GM12875 (cell line): ENCODE data around the gene EDNRA.
"Not testable (repeated sequence)": the region's sequence is repeated elsewhere in the genome, so short reads cannot be mapped to it uniquely, and the experiment has no call there.

Source experiments
- H3K4me3 ChIP-seq: one replicate; pipeline ENCODE4 v1.5.1; 2011; ENCODE audit warnings: low read depth, low read length, control low read depth
- TF ChIP-seq, protein P1 (sequence below): IDR thresholded peaks from 2 replicates; pipeline ENCODE4 v1.5.1; 2011; ENCODE audit warnings: low read depth, mild to moderate bottlenecking, control low read depth, inconsistent platforms, low read length, moderate library complexity, borderline replicate concordance; ENCODE audit not compliant: insufficient read depth

The EDNRA gene

DNA sequence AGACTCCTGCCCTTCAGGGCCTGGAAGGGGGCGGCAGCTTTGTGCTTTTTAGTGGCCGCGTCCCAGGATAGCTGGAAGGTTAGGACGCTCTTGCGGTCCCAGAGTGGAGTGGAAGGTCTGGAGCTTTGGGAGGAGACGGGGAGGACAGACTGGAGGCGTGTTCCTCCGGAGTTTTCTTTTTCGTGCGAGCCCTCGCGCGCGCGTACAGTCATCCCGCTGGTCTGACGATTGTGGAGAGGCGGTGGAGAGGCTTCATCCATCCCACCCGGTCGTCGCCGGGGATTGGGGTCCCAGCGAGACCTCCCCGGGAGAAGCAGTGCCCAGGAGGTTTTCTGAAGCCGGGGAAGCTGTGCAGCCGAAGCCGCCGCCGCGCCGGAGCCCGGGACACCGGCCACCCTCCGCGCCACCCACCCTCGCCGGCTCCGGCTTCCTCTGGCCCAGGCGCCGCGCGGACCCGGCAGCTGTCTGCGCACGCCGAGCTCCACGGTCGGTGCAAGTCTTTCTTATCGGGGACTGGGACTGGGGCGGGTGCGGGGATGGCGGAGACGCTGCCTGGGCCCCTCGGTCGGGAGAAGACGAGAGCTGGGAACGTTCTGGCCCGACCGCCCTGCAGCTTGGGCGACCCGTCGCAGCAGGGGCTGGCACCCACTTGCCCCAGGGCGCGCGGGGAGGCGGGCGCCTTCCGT is at the start of gene EDNRA:
Gene EDNRA, plus strand, starts transcription at position 207 of the 686 bp plus-strand sequence. CDS start 4,585 bp downstream, outside the sequence.
- TF ChIP-seq, protein P1, sequence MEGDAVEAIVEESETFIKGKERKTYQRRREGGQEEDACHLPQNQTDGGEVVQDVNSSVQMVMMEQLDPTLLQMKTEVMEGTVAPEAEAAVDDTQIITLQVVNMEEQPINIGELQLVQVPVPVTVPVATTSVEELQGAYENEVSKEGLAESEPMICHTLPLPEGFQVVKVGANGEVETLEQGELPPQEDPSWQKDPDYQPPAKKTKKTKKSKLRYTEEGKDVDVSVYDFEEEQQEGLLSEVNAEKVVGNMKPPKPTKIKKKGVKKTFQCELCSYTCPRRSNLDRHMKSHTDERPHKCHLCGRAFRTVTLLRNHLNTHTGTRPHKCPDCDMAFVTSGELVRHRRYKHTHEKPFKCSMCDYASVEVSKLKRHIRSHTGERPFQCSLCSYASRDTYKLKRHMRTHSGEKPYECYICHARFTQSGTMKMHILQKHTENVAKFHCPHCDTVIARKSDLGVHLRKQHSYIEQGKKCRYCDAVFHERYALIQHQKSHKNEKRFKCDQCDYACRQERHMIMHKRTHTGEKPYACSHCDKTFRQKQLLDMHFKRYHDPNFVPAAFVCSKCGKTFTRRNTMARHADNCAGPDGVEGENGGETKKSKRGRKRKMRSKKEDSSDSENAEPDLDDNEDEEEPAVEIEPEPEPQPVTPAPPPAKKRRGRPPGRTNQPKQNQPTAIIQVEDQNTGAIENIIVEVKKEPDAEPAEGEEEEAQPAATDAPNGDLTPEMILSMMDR, result no peak
- H3K4me3 ChIP-seq, result no peak within 1 kb of the TSS

DNA sequence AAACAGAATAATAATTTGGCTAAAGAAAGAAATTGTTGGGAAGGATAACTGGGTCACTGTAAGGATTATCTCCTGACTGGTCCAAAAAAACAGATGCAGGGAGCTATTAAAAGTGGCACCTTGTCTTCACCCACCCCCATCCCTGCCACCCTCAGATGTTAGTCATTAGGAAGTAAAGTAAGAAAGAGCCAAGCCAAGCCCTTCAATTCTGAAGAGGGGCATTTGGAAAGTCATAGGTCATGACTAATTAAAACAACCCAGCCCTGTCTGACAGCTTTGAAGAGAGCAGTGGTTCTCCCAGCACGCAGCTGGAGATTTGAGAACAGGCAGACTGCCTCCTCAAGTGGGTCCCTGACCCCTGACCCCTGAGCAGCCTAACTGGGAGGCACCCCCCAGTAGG is 46.5 kb upstream of the EDNRA start:
- H3K4me3 ChIP-seq, result not testable (repeated sequence)

DNA sequence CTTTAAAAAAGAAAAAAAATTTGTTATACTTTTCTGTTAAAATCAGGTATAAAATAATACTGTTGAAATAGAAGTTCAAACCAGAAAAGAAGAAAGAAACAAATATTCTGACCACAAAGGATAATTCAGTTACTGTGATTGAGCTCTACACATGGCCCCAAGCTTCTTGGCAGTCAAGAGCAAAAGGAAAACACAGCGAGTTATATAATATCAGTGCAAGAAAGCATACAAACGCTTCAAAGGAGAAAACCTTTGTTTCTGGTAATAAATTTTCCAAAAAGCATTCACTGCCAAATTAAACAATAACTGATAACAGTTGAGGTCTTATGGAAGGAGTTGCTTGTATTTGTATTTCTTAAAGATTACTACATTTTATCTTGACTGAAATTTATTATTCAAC is 40.5 kb upstream of the EDNRA start:
- TF ChIP-seq, protein P1, result no peak

DNA sequence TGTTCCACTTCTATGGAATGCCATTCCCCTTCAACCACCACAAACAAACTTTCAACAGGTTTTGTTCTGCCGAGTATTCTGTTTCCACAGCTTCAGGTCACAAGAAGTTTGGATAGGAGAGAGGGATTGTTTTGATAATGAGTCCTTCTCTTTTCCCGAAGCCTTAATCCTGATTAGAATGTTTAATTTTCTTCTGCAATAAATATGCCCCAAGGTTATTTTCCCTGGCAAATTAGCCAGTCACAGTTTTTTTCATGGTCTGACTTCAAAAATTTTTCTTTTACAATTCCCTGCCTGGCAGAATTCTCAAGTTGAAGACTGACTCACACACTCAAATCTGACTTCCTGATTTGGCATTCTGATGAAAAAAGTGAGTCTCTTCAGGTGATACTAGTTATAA is 33.1 kb upstream of the EDNRA start:
- TF ChIP-seq, protein P1, result no peak
- H3K4me3 ChIP-seq, result no peak overlapping the region

More for the DNA sequence above, 40.5 kb upstream of the EDNRA start:
- no peak overlapping the region for H3K4me3 ChIP-seq

DNA sequence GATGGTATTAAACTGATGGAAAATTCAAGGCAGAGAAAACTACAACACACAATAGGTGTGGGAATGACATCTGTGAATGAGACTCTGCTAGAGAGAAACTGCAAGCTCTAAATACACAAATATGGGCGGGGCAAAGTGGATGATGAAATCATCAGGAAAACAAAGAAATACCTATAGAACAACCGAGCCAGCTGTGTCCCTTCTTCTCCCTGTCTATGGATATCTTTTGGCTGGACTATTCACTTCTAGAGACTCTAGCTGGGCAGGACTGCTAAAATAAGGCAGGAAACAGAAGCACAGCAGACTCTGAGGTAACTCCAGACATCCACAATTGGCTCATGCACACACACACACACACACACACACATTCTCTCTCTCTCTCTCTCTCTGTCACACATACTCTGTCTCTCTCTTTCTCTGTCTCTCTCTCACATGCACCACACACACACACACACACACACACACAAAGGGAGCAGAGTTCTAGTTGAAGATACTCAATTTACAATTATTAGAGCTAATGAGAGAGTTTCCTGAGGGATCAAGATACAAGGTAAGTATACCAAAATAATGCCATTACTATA is 27.2 kb upstream of the EDNRA start:
- TF ChIP-seq, protein P1, result no peak
- H3K4me3 ChIP-seq, result no peak overlapping the region

DNA sequence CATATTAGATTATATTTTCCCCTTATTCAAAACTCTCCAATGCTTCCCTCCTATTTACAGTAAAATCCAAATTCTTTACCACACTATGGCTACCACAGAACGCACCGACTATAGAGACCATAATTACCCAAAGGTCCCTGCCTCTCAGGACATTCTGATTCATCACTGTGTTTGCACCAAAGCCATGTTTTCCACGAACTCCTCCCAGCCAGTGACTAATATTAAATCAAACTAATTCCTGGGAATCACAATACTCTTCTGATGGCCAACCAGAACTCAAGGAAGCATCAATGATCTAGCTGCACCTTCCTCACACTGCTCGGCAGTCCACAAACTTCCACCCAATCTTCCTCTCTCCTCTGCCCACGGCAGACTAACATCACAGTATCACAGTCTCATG is 24.2 kb upstream of the EDNRA start:
- H3K4me3 ChIP-seq, result no peak overlapping the region
- TF ChIP-seq, protein P1, result no peak

DNA sequence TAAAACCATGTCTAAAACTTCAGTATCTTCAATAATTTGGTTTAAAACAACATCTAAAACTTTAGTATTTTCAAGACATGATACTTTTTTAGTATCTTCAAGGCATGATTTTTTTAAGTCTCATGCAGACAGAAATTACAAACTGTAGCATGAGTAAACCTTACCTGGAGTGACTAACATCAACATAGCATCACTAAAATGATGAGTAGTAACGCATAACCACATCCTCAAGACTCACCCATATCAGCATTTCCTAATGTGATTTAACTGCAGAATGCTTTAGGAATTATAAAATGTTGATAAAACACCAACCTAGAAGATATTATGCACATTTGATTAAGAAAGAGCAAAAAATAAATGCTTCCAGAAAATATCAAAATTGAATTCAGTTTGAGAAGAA is 19.7 kb upstream of the EDNRA start:
- TF ChIP-seq, protein P1, result no peak
- H3K4me3 ChIP-seq, result no peak overlapping the region
